ENCODE data around the gene TPPP2. TPM values are rescaled to one million over a fixed set of nuclear protein-coding genes. Genes with fewer than 3 reads are reported as not detected.

The TPPP2 gene
- total RNA-seq, 1 experiment from 2014 or later = not detected

DNA sequence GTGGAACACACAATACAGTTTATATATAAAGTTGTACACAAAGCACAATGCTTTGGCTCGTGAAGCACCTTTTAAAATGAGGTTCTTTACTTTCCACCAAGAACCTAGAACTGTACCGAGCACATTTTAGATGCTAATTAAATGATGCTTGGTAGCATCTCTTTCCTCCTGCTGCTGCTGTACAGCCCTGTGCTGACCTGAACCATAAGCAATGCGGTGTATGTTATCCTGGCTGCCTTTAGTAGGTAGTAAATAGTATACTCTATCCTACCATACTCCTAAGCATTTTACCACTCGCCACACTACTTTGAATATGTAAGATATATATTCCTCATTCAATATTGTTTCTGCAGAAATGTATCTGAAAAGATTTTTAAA, 24.7 kb downstream of the TPPP2 start:
- H3K4me3 Mint-ChIP-seq (ENCODE audit: unreplicated experiment) = no peak overlapping the region
- ChIA-PET CTCF (interaction anchor here (1.2 kb wide), 1 partner anchor 84 kb away, joined by 3 read pairs; no protein-coding TSS in a partner anchor), POLR2A (no interaction called here)
- H3K27me3 Mint-ChIP-seq (ENCODE audit: insufficient read depth, unreplicated experiment) = no peaks in the 10 kb centered on the region
- peaks cover 2% of the 10 kb centered on the region for H3K4me1 Mint-ChIP-seq (ENCODE audit: insufficient read depth, unreplicated experiment)
- intact Hi-C loops (cut with micrococcal nuclease) = no loop called here
- BruUV-seq (replicated peaks) = no TSS peak
- no peak overlapping the region for H3K27ac Mint-ChIP-seq (ENCODE audit: low read depth, unreplicated experiment)
- TF ChIP-seq, protein P1, sequence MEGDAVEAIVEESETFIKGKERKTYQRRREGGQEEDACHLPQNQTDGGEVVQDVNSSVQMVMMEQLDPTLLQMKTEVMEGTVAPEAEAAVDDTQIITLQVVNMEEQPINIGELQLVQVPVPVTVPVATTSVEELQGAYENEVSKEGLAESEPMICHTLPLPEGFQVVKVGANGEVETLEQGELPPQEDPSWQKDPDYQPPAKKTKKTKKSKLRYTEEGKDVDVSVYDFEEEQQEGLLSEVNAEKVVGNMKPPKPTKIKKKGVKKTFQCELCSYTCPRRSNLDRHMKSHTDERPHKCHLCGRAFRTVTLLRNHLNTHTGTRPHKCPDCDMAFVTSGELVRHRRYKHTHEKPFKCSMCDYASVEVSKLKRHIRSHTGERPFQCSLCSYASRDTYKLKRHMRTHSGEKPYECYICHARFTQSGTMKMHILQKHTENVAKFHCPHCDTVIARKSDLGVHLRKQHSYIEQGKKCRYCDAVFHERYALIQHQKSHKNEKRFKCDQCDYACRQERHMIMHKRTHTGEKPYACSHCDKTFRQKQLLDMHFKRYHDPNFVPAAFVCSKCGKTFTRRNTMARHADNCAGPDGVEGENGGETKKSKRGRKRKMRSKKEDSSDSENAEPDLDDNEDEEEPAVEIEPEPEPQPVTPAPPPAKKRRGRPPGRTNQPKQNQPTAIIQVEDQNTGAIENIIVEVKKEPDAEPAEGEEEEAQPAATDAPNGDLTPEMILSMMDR (IDR thresholded peaks at IDR 0.05; ENCODE audit: unreplicated experiment) = no peak
- H3K9me3 Mint-ChIP-seq (ENCODE audit: unreplicated experiment) = no peaks in the 10 kb centered on the region
- H3K36me3 Mint-ChIP-seq (ENCODE audit: insufficient read depth, unreplicated experiment) = no peaks in the 10 kb centered on the region
- DNase-seq (ENCODE audit: unreplicated experiment) = no peak

DNA sequence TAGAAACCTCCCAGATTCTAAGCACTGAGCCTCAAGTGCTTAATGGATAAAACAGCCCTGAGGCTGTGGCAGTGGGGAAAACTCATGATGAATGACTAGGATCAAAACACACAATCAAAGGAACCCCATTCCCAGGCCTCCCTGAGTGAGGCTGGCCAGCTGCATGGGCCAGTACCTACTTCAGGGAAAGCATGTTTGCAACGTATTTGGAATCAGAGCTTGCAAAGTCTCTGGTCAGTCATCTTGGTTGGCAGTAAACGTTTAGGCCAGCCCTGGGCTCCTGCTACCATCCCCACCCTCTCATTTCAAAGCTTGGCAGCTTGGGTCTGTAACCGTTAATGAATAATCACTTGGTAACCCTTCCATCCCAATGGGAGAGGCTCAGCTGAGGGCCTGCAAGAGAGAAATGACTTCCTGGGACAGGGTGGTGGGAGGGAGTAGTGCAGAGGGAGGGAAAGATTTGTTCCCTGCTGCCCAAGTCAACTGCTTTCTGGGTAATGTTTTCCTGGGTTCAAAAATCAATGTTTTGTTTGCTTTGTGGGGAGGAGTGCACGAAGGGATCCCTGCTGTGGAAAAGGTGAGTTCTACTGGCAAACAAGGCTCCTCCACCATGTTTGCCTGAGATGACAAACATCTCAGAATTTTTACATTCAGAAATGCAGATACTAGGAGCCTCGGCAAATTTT, 25.6 kb downstream of the TPPP2 start:
- Mint-ChIP-seq H3K36me3 (ENCODE audit: insufficient read depth, unreplicated experiment) (no peaks in the 10 kb centered on the region), H3K4me3 (ENCODE audit: unreplicated experiment) (no peak overlapping the region), H3K27ac (ENCODE audit: low read depth, unreplicated experiment) (no peak overlapping the region), H3K4me1 (ENCODE audit: insufficient read depth, unreplicated experiment) (peaks cover 5% of the 10 kb centered on the region), H3K9me3 (ENCODE audit: unreplicated experiment) (no peaks in the 10 kb centered on the region), H3K27me3 (ENCODE audit: insufficient read depth, unreplicated experiment) (no peaks in the 10 kb centered on the region)
- CTCF ChIA-PET = interaction anchor here (0.7 kb wide), 2 partner anchors 10 to 15 kb away, joined by 3 to 5 read pairs; no protein-coding TSS in a partner anchor
- TF ChIP-seq, protein P1 (IDR thresholded peaks at IDR 0.05; ENCODE audit: unreplicated experiment) = no peak
- intact Hi-C loops (cut with micrococcal nuclease) = no loop called here
- POLR2A ChIA-PET = no interaction called here
- no peak for DNase-seq (ENCODE audit: unreplicated experiment)
- no TSS peak for BruUV-seq (replicated peaks)

DNA sequence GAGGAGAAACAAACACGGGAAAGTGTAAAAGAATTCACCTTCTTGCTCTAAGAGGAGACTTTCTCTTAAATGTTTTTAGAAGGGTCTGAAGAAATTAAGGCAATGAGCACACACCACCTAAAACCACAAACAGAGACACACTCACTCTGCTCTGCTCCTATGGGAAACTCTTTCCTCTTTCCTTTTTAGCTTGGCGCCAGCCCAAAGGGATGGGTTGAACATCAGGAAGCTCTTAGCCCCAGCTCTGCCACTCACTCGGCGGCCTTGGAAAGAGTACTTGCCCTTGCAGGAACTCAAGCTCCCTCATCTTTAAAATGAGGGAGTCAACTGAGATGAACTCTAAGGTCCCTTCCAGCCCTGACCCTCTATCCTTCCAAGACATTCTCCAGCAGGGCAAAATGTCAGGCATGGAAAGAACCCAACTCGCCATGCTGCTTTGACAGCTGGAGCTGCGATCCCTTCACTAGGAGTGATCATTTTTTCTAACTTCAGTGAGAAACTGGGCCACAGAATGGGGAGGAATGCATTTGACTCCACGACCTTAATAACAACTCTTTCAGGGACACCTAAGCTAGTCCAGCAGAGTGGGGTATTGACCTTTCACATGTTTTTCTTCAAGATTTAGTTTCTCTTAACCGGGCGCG, 26.6 kb downstream of the TPPP2 start:
- intact Hi-C loops (cut with micrococcal nuclease) = no loop called here
- ChIA-PET POLR2A (interaction anchor here (1.3 to 1.8 kb wide), 2 partner anchors 9 to 14 kb away, joined by 6 read pairs; partner anchors contain the start of gene ARHGEF40), CTCF (interaction anchor here (0.9 to 1.1 kb wide), 3 partner anchors 11 to 36 kb away, joined by 3 to 5 read pairs (median 4); partner anchors contain the start of gene RNASE13)
- TF ChIP-seq, protein P1 (IDR thresholded peaks at IDR 0.05; ENCODE audit: unreplicated experiment) = no peak
- Mint-ChIP-seq H3K4me1 (ENCODE audit: insufficient read depth, unreplicated experiment) (peaks cover 5% of the 10 kb centered on the region), H3K36me3 (ENCODE audit: insufficient read depth, unreplicated experiment) (no peaks in the 10 kb centered on the region), H3K9me3 (ENCODE audit: unreplicated experiment) (no peaks in the 10 kb centered on the region), H3K27ac (ENCODE audit: low read depth, unreplicated experiment) (no peak overlapping the region), H3K4me3 (ENCODE audit: unreplicated experiment) (no peak overlapping the region), H3K27me3 (ENCODE audit: insufficient read depth, unreplicated experiment) (no peaks in the 10 kb centered on the region)
- BruUV-seq (replicated peaks) = no TSS peak
- DNase-seq (ENCODE audit: unreplicated experiment) = peak; percentile 35

Measured in MCF 10A (cell line).